AG10803 (cell line): ENCODE measurements around the gene SYNE1.
A peak's percentile ranks its signal among the peaks of the same experiment; 100 is the strongest.

ENCODE experiments used
- DNase-seq: peaks from one replicate; pipeline ENCODE4 v3.0.0; 2010; ENCODE audit warnings: low read depth
- H3K4me3 ChIP-seq: 2 replicates; pipeline ENCODE4 v1.5.1; 2011; ENCODE audit warnings: mild to moderate bottlenecking, low read length, control low read depth
- CTCF ChIP-seq: conservative IDR thresholded peaks from 2 replicates; pipeline ENCODE4 v1.5.1; 2011; ENCODE audit warnings: mild to moderate bottlenecking, low read length, control low read depth, inconsistent platforms

SYNE1 gene

GRCh38 chr6:152122434-152122833 lies 514.7 kb downstream of the SYNE1 start:
- TF ChIP-seq CTCF, result no peak

GRCh38 chr6:152121910-152122309 lies 515.3 kb downstream of the SYNE1 start:
- TF ChIP-seq CTCF, result no peak
- no peak overlapping the region for H3K4me3 ChIP-seq
- no peak for DNase-seq

More at GRCh38 chr6:152122434-152122833, 514.7 kb downstream of the SYNE1 start:
- H3K4me3 ChIP-seq, result no peak overlapping the region
- DNase-seq, result no peak

GRCh38 chr6:152119831-152120230 lies 517.3 kb downstream of the SYNE1 start:
- DNase-seq, result no peak
- H3K4me3 ChIP-seq, result no peak overlapping the region
- TF ChIP-seq CTCF, result no peak

- no peak overlapping the region for H3K4me3 ChIP-seq
- TF ChIP-seq CTCF, result no peak
- no peak for DNase-seq
Measured at GRCh38 chr6:152118678-152119077, 518.5 kb downstream of the SYNE1 start.

- no peak overlapping the region for H3K4me3 ChIP-seq
- TF ChIP-seq CTCF, result no peak
- DNase-seq, result no peak
Measured at GRCh38 chr6:152118224-152118623, 518.9 kb downstream of the SYNE1 start.

- TF ChIP-seq CTCF, result no peak
- H3K4me3 ChIP-seq, result no peak overlapping the region
- DNase-seq, result peak; percentile 73
Measured at GRCh38 chr6:152117156-152118133, 519.7 kb downstream of the SYNE1 start.
